K562 (cell line): ENCODE data around the gene UPF2. TPM values are rescaled to one million over a fixed set of nuclear protein-coding genes. Genes with fewer than 3 reads are reported as not detected.

Experiments
- CBFB ChIP-seq: sonication (generic); formaldehyde crosslinking; IDR thresholded peaks from 2 replicates; pipeline ENCODE4 v1.4.0; 2020; ENCODE audit warnings: mild to moderate bottlenecking, missing genetic modification reagents
- ERF ChIP-seq: fragments of 450-650 bp; formaldehyde crosslinking; IDR thresholded peaks from 2 replicates; pipeline ENCODE4 v1.4.0; 2020; ENCODE audit warnings: mild to moderate bottlenecking, mixed read lengths
- ESRRB ChIP-seq: fragments of 250-450 bp; sonication (Bioruptor Pico); IDR thresholded peaks from 2 replicates; pipeline ENCODE4 v1.5.0; 2020; ENCODE audit warnings: mild to moderate bottlenecking, moderate library complexity, borderline replicate concordance
- MAFF ChIP-seq: IDR thresholded peaks from 2 replicates; pipeline ENCODE4 v1.6.1; 2012; ENCODE audit warnings: low read length, improper control_type of control experiment
- PRMT5 ChIP-seq: sonication (generic); formaldehyde crosslinking; IDR thresholded peaks from 2 replicates; pipeline ENCODE4 v1.5.0; 2020; ENCODE audit warnings: missing genetic modification reagents
- ZBTB11 ChIP-seq, 3 experiments: fragments of 200-800 bp in 1 of 3; fragments of 250-450 bp in 1 of 3; fragments of 450-650 bp in 1 of 3; sonication (Bioruptor Pico) in 1 of 3; sonication (Bioruptor generic) in 1 of 3; formaldehyde crosslinking in 1 of 3; IDR thresholded peaks; 2 replicates each; pipeline versions ENCODE4 v1.6.1 to v1.8.0; 2016 to 2022; ENCODE audit warnings: mild to moderate bottlenecking in 2 of 3, missing genetic modification characterization in 2 of 3, missing compliant biosample characterization in 1 of 3, moderate library complexity in 1 of 3
- ZBTB33 ChIP-seq: sonication (generic); formaldehyde crosslinking; IDR thresholded peaks from 2 replicates; pipeline ENCODE4 v1.8.1; 2023; ENCODE audit warnings: mild to moderate bottlenecking, missing genetic modification reagents
- ZKSCAN3 ChIP-seq: fragments of 250-450 bp; sonication (Bioruptor Pico); IDR thresholded peaks from 2 replicates; pipeline ENCODE4 v1.4.0; 2020
- ZNF212 ChIP-seq: fragments of 450-650 bp; formaldehyde crosslinking; IDR thresholded peaks from 2 replicates; pipeline ENCODE4 v1.4.0; 2020; ENCODE audit warnings: mild to moderate bottlenecking
- ZNF311 ChIP-seq: fragments of 250-450 bp; sonication (Bioruptor Pico); IDR thresholded peaks from 2 replicates; pipeline ENCODE4 v1.4.0; 2020; ENCODE audit warnings: mild to moderate bottlenecking, moderate library complexity
- ZNF316 ChIP-seq: fragments of 450-650 bp; IDR thresholded peaks from 2 replicates; pipeline ENCODE4 v1.6.1; 2016
- ZNF507 ChIP-seq: conservative IDR thresholded peaks from 2 replicates; pipeline ENCODE4 v1.6.1; 2017; ENCODE audit warnings: missing genetic modification characterization, missing compliant biosample characterization
- polyA plus RNA-seq, 8 experiments: library from polyadenylated mRNA; depleted of rRNA in 4 of 8; stranded (reverse) in 5 of 8; unstranded in 3 of 8; fragments of >200 nt; fragmentation: Nextera tagmentation in 2 of 8; fragmentation: Illumina TruSeq in 1 of 8; extraction: Ambion mirVana in 2 of 8; extraction: Trizol in 1 of 8; gene quantifications; 2 replicates each; pipeline versions ENCODE4 v1.2.1 to v1.2.3, GENCODE V29; 2011 to 2014; ENCODE audit warnings: inconsistent platforms in 1 of 8, missing spikeins in 1 of 8
- total RNA-seq, 7 experiments: library from RNA; depleted of rRNA in 6 of 7; stranded (reverse); fragments of >200 nt in 6 of 7; fragmentation: Illumina TruSeq in 2 of 7; extraction: Trizol in 2 of 7; gene quantifications; 2 replicates each; pipeline versions ENCODE4 v1.2.1 to v1.2.3, GENCODE V29; 2011 to 2021; ENCODE audit warnings: low replicate concordance in 1 of 7

UPF2 gene
- total and polyA plus RNA-seq, 9 of the 15 experiments (the other 6 are each of a cell fraction or from before 2014, with no cell fraction given), result 13.9 to 37.7 (median 23.7) TPM

- TF ChIP-seq ZNF507 (tag) (no peak), ZNF212 (CRISPR knock-in tag) (no peak), ZNF316 (no peak), ERF (CRISPR knock-in tag) (no peak), ZKSCAN3 (no peak), ESRRB (CRISPR knock-in tag) (no peak), MAFF (no peak), ZBTB33 (CRISPR knock-in tag) (no peak), ZBTB11 (CRISPR knock-in tag; IDR thresholded peaks at IDR 0.05) (no peak), PRMT5 (CRISPR knock-in tag) (no peak), ZNF311 (no peak), CBFB (CRISPR knock-in tag) (no peak)
Measured at GRCh38 chr10:12048547-12048946, 5.9 kb upstream of the UPF2 start (continued).
